CD4-positive, alpha-beta T cell treated with Interleukin-12 subunit alpha and Interleukin-12 subunit beta, for 1 hour (primary cell): Measurements from ENCODE around the gene VIPAS39.

Experiments
- DNase-seq: peaks from one replicate; pipeline ENCODE4 v3.0.0-alpha.2; 2020

Gene VIPAS39

DNA sequence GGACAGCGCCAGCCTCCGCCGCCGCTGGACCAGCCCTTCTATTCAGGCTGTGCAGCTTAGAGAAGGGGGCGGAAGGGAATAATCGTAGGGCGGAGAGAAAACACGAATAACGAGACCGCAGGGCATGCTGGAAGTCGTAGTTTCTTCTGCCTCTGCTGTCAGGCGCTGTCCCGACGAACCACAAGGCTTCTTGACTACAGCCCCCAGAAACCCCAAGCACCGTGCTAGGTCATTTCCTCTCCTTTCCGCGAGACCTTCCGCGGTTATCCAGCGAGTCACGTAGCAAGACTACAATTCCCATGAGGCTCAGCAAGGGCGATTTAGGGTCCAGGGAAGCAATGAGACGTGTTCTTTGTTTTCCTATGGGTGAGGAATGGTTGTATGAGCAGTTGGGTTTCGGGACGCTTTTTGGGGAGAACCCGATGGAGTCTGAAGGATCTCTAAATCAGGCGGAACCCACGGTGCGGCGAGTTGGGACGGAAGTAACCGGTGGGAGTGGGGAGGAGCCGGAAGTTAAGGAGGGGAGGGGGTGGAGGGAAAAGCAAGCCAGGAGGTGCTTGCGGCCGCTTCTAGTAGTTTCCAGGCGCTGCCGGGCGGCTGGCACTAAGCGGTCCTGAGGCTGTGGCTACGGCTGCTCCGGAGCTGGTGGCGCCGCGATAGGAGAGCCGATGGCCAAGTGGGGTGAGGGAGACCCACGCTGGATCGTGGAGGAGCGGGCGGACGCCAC, at the start of gene VIPAS39, which contains the start of gene AHSA1:
Gene VIPAS39, minus strand, starts transcription at position 80 of the 727 bp plus-strand sequence. CDS start 3,499 bp downstream, outside the sequence.
Gene AHSA1, plus strand, starts transcription at position 572 of the 727 bp plus-strand sequence. Its CDS starts 97 bp downstream, at position 669.
- DNase-seq: peak; percentile 96

DNA sequence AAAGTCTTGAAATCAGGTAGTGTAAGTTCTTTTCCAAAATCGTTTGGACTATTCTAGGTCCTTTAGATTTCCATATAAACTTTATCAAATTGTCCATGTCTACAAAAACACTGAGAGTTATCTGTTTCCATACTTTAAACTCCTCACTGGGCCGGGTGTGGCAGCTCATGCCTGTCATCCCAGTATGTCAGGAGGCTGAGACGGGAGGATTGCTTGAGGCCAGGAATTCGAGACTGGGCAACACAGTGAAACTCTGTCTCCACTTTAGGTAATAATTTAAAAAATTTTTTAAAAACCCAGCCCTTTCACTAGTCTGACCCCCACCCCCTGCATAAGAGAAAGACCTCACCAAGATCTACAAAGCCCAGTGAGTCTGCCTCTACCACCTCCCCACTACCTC, 47.6 kb upstream of the VIPAS39 start:
- DNase-seq: no peak

GRCh38 chr14:77503138-77503537, 45.7 kb upstream of the VIPAS39 start:
- DNase-seq: no peak

DNA sequence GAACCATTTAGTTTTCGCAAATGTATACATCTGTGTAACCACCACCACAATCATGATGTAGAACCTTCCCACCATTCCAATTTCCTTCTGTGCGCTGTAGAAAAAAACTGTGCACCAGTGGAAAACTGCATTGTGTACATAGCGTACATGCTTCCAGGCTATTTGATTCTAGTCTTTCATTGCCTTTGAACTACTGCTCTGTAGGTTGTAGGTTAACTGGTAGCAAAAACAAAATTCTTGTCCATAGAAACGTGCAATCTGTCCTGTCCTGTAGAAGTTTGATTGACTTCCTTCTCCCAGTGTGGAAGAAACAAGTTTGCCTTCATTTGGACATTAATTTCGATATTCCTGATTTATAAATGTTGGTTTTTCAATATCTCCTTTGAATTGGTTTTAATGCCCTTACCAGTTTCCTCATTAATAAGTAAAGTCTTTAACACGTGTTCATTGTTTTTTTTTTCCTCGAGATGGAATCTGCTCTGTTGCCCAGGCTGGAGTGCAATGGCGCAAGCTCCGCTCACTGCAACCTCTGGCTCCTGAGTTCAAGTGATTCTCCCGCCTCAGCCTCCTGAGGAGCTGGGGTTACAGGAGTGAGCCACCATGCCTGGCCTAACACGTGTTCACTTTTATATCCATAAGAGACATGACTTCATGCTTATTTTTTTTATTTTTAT, 44.8 kb upstream of the VIPAS39 start:
- no peak for DNase-seq

GRCh38 chr14:77498984-77499527, 41.7 kb upstream of the VIPAS39 start:
- no peak for DNase-seq

- peak; percentile 27 for DNase-seq
Measured at GRCh38 chr14:77498120-77498979, 40.9 kb upstream of the VIPAS39 start, which contains the start of gene ISM2. Gene ISM2 (minus strand): TSS chr14:77498816. CDS start chr14:77498793, 23 bp downstream.

- no peak for DNase-seq
Measured at GRCh38 chr14:77495334-77495733, 37.9 kb upstream of the VIPAS39 start.

- DNase-seq: no peak
Measured at GRCh38 chr14:77491056-77491455, 33.7 kb upstream of the VIPAS39 start.

DNA sequence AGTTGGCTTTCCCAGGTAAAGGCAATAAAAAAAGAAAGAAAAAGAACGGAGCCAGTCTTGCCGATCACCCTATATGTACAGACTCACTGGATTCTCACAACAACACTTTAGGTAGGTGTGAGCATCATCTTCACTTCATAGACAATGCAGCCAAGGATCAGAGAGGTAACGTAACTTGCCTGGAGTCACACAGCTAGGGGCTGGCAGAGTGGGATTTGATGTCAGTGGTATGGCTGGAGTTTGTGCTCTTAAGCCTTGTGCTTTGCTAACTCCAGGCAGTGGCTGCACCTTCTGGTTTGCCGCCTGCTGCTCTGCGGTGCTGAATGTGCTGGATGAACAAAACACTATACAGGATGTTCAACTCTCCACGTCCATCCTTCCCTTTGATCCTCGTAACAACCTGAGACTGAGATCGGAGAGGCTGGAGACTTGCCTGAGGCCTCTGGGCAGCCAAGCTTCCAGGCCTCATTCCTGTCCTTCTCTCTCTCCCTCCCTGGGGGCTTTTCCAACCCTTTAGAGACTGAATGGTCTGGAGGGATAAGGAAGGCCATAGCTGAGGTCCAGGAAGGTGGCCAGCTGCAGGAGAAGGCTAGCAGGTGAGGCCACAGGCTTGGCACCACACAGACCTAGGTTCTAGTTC, 33.1 kb upstream of the VIPAS39 start:
- no peak for DNase-seq

DNA sequence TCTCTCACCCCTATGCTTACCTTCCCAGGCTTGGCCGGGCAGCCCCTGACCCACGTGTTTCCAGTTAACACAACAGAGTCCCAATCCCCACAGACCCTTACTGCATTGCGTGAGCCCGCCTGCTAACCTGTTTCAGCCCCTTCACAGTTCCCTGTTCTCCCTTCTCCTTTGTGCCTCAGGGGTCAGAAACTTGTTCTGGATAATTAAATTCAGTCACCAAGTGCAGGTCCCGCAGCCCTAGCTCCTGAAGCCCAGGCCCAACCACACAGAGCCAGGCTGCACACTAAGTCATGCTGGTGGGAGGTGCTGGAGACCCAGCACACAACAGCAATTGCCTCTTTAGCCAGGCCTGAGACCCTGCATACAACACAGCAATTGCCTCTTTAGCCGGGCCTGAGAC, 31.6 kb upstream of the VIPAS39 start:
- DNase-seq: no peak

DNA sequence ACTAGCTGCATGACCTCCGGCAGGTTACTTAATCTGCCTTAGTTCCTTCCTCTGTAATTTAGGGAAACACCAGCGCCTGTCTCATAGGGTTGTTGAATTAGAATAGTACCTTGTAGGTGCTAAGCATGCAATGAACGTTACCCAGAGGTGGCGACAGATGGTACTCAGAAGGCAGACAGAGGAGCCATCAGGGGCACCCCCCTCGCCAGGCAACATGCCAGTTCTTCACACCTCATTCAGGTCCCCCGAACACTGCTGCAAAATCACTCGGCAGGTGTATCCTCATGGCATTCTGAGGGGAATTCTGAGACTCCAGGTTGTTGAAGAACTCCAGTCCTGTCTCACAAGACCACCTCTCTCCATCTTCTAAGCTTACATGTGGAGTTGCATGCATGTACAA, 31.2 kb upstream of the VIPAS39 start:
- DNase-seq: no peak

- no peak for DNase-seq
Measured at GRCh38 chr14:77485901-77486678, 28.7 kb upstream of the VIPAS39 start.

- DNase-seq: no peak
Measured at GRCh38 chr14:77485256-77485655, 27.9 kb upstream of the VIPAS39 start.

DNA sequence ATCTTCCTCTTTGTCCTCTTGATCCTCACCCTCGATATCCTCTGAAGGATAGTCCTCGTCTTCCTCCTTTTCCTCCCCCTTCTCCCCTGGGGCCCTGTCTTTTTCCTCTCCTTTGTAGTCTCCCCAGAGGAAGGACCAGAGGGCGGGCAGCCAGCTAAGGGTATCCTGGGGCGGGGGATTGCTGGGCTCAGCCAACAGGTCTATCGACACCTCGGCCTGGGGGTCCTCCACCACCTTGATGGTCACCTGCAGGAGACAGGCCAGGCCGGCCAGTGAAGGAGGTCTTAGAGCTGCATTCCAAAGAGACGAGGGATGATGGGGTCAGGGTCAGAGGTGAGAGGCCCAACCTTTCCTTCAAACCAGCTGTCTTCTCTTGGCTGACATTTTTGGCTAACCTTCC, 25.0 kb upstream of the VIPAS39 start:
- DNase-seq: no peak

DNA sequence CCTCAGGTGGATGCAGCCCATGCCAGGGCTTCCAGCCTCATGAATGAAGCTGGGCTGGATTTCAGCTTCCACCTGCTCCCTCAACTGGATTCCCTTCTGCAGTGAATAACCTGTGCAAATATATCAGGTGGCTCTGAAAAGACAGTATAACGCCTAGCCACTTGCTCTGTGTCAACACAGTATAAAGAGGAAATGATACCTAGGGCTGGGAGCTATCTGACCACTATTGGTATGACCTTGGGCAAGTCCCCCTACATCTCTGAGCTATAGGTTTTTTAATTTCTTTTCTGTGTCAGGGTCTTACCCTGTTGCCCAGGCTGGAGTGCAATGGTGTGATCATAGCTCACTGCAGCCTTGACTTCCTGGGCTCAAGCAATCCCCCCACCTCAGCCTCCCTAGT, 21.4 kb upstream of the VIPAS39 start:
- no peak for DNase-seq

DNA sequence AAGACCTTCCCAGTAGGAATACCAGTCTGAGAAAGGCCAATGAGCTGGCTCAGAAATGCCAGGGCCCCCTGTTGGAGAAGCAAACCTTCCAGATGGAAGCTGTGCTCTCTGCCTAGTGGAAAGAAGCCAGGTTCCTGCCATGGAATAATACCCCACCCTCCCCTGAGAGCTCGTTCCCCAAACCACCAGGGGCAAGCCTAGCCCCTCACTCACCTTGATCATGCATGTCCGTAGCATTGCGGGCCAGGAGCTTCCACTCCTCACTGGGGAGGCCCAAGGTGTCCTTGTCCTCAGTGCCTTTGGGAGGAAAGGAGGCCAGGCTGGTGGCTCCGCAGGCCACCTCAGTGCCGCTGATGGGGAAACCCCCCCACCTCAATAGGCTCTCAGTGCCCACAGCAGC, 20.6 kb upstream of the VIPAS39 start:
- DNase-seq: no peak

DNA sequence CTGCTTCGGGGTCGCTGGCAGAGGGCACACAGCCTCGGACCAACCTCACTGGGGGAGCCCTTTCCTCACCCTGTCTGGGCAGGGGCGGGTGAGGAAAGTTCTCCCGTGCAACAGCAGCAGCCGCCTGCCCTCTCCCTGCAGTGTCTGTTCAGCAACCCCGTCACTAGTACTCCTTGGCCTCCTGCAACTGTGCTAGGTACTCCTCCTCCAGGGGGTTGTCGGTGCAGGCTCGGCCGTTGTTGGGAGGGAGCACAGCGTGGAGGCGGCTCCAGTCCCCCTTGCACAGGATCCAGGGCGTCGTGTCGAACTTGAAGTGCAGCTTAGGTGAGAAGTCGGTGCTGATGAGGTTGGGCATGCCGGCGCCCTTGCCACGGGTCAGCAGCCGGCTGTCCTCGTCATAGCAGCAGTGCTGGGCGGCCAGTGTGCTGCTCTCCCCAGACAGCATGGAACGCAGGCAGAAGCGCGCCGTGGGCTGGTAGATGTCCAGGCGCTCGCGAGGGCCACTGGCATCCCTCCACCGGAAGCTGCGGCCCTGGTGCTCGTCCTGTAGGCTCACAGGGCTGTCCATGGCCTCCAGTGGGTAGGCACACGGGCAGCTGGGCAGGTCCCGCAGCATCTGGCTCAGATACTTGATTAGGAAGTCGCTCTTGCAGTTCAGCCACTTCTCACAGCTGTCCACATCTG, 18.2 kb upstream of the VIPAS39 start:
- DNase-seq: no peak

GRCh38 chr14:77474479-77475177, 17.2 kb upstream of the VIPAS39 start:
- no peak for DNase-seq

- DNase-seq: no peak
Measured at GRCh38 chr14:77473921-77474320, 16.5 kb upstream of the VIPAS39 start.

GRCh38 chr14:77470224-77470870, 12.9 kb upstream of the VIPAS39 start:
- no peak for DNase-seq
